GM21717 (cell line): Measurements from ENCODE around the gene AGK.
A peak's percentile ranks its signal among the peaks of the same experiment; 100 is the strongest.

Experiments used
- ATAC-seq: cut with Tn5 transposase; IDR thresholded peaks from one replicate; pipeline ENCODE4 v1.9.1; 2021; ENCODE audit warnings: mild to moderate bottlenecking, moderate library complexity; ENCODE audit not compliant: unreplicated experiment

Gene AGK

GRCh38 chr7:141584935-141585334 is 33.7 kb downstream of the AGK start:
- no peak for ATAC-seq

GRCh38 chr7:141585592-141586510 is 34.6 kb downstream of the AGK start:
- peak; percentile 88 for ATAC-seq

- ATAC-seq: no peak
Measured at GRCh38 chr7:141586878-141587277, 35.7 kb downstream of the AGK start.

GRCh38 chr7:141587304-141587703 is 36.1 kb downstream of the AGK start:
- ATAC-seq: no peak

GRCh38 chr7:141588912-141589311 is 37.7 kb downstream of the AGK start:
- ATAC-seq: no peak

GRCh38 chr7:141590071-141590470 is 38.9 kb downstream of the AGK start:
- ATAC-seq: no peak

GRCh38 chr7:141590666-141591065 is 39.5 kb downstream of the AGK start:
- ATAC-seq: no peak

- peak; percentile 62 for ATAC-seq
Measured at GRCh38 chr7:141593134-141593533, 41.9 kb downstream of the AGK start.

- ATAC-seq: no peak
Measured at GRCh38 chr7:141597966-141598365, 46.8 kb downstream of the AGK start.

GRCh38 chr7:141598408-141598807 is 47.2 kb downstream of the AGK start:
- ATAC-seq: no peak

GRCh38 chr7:141600168-141601006 is 49.2 kb downstream of the AGK start:
- no peak for ATAC-seq

GRCh38 chr7:141609576-141609975 is 58.4 kb downstream of the AGK start:
- ATAC-seq: no peak

- ATAC-seq: no peak
Measured at GRCh38 chr7:141610671-141611070, 59.5 kb downstream of the AGK start.

GRCh38 chr7:141612861-141613260 is 61.7 kb downstream of the AGK start:
- ATAC-seq: no peak

GRCh38 chr7:141617280-141617679 is 66.1 kb downstream of the AGK start:
- no peak for ATAC-seq

GRCh38 chr7:141619745-141620144 is 68.5 kb downstream of the AGK start:
- no peak for ATAC-seq

GRCh38 chr7:141624763-141625162 is 73.6 kb downstream of the AGK start:
- no peak for ATAC-seq

GRCh38 chr7:141630621-141631020 is 79.4 kb downstream of the AGK start:
- no peak for ATAC-seq

- ATAC-seq: no peak
Measured at GRCh38 chr7:141631525-141631924, 80.3 kb downstream of the AGK start.

GRCh38 chr7:141634065-141634464 is 82.9 kb downstream of the AGK start:
- ATAC-seq: no peak

GRCh38 chr7:141636053-141636452 is 84.8 kb downstream of the AGK start:
- no peak for ATAC-seq
